Neural cell (in vitro differentiated cells): Measurements from ENCODE around the gene SLC2A14. TPM values are rescaled to one million over a fixed set of nuclear protein-coding genes. Genes with fewer than 3 reads are reported as not detected.

Experiments used
- H2AFZ ChIP-seq: fragments of 200-600, 300-800 bp; sonication (generic), shearing (Covaris generic); 2 replicates; pipeline ENCODE4 v1.6.0; 2014; ENCODE audit warnings: low read depth, mild to moderate bottlenecking, antibody characterized with exemption, low read length, moderate library complexity
- H3F3A ChIP-seq: fragments of 200-600 bp; shearing (Covaris generic); 2 replicates; pipeline ENCODE4 v1.6.1; 2016; ENCODE audit warnings: mild to moderate bottlenecking, moderate library complexity, mixed read lengths, antibody characterized with exemption, low read length; ENCODE audit not compliant: insufficient read depth, poor library complexity, severe bottlenecking
- H3K27ac ChIP-seq: fragments of 200-600, 300-800 bp; sonication (generic), shearing (Covaris generic); 2 replicates; pipeline ENCODE4 v1.5.1; 2014; ENCODE audit warnings: mild to moderate bottlenecking, low read length, moderate library complexity
- H3K27me3 ChIP-seq: fragments of 300-800, 200-600 bp; sonication (generic), shearing (Covaris generic); 2 replicates; pipeline ENCODE4 v1.6.0; 2014; ENCODE audit warnings: mild to moderate bottlenecking, low read depth, low read length, moderate library complexity; ENCODE audit not compliant: insufficient read depth
- H3K36me3 ChIP-seq: fragments of 300-800, 200-600 bp; sonication (generic), shearing (Covaris generic); 2 replicates; pipeline ENCODE4 v1.5.1; 2014; ENCODE audit warnings: mild to moderate bottlenecking, antibody characterized with exemption, low read length, moderate library complexity; ENCODE audit not compliant: insufficient read depth
- H3K4me2 ChIP-seq: fragments of 300-800, 200-600 bp; sonication (generic), shearing (Covaris generic); 2 replicates; pipeline ENCODE4 v1.6.0; 2014; ENCODE audit warnings: mild to moderate bottlenecking, low read length
- H3K4me3 ChIP-seq: fragments of 300-800, 200-600 bp; sonication (generic), shearing (Covaris generic); 2 replicates; pipeline ENCODE4 v1.5.1; 2014; ENCODE audit warnings: mild to moderate bottlenecking, low read length, moderate library complexity
- H3K79me2 ChIP-seq: fragments of 200-600 bp; shearing (Covaris generic); replicated peaks from 2 replicates; pipeline ENCODE4 v1.6.0; 2014; ENCODE audit warnings: mild to moderate bottlenecking, low read length, moderate library complexity; ENCODE audit not compliant: insufficient read depth
- H3K9ac ChIP-seq: fragments of 300-800, 200-600 bp; sonication (generic), shearing (Covaris generic); 2 replicates; pipeline ENCODE4 v1.6.1; 2016; ENCODE audit warnings: mild to moderate bottlenecking, low read length, mixed read lengths
- H3K9me2 ChIP-seq: fragments of 200-600 bp; shearing (Covaris generic); 2 replicates; pipeline ENCODE4 v1.6.1; 2016; ENCODE audit warnings: mild to moderate bottlenecking, low read length, mixed read lengths; ENCODE audit not compliant: insufficient read depth
- H3K9me3 ChIP-seq: fragments of 200-600, 300-800 bp; sonication (generic), shearing (Covaris generic); 2 replicates; pipeline ENCODE4 v1.6.1; 2016; ENCODE audit warnings: mild to moderate bottlenecking, mixed run types, low read length, moderate library complexity, mixed read lengths
- H4K20me1 ChIP-seq: fragments of 200-600 bp; shearing (Covaris generic); 2 replicates; pipeline ENCODE4 v1.6.1; 2016; ENCODE audit warnings: mild to moderate bottlenecking, mixed run types; ENCODE audit not compliant: insufficient read depth
- EP300 ChIP-seq: fragments of 450-650 bp; conservative IDR thresholded peaks from 2 replicates; pipeline ENCODE4 v1.6.1; 2014; ENCODE audit warnings: antibody characterized with exemption, mild to moderate bottlenecking, moderate library complexity; ENCODE audit not compliant: poor library complexity, severe bottlenecking
- EZH2 ChIP-seq: fragments of 200-600, 300-800 bp; shearing (Covaris generic), sonication (generic); IDR thresholded peaks from 2 replicates; pipeline ENCODE4 v1.6.1; 2014; ENCODE audit warnings: antibody characterized with exemption, low read length, borderline replicate concordance, mild to moderate bottlenecking; ENCODE audit not compliant: insufficient read depth, poor library complexity, severe bottlenecking
- MXI1 ChIP-seq: fragments of 450-650 bp; conservative IDR thresholded peaks from 2 replicates; pipeline ENCODE4 v1.6.1; 2014; ENCODE audit warnings: antibody characterized with exemption, mild to moderate bottlenecking; ENCODE audit not compliant: poor library complexity, severe bottlenecking
- POLR2AphosphoS5 ChIP-seq: IDR thresholded peaks from 2 replicates; pipeline ENCODE4 v1.6.1; 2012
- RAD21 ChIP-seq: fragments of 450-650 bp; conservative IDR thresholded peaks from 2 replicates; pipeline ENCODE4 v1.6.1; 2014; ENCODE audit warnings: antibody characterized with exemption, mild to moderate bottlenecking, moderate library complexity
- SMC3 ChIP-seq: fragments of 450-650 bp; conservative IDR thresholded peaks from 2 replicates; pipeline ENCODE4 v1.6.1; 2014; ENCODE audit warnings: antibody characterized with exemption, mild to moderate bottlenecking, moderate library complexity; ENCODE audit not compliant: poor library complexity
- TAF1 ChIP-seq: IDR thresholded peaks from 2 replicates; pipeline ENCODE4 v1.6.1; 2012; ENCODE audit warnings: low read depth
- polyA plus RNA-seq: library from polyadenylated mRNA; depleted of rRNA; stranded (reverse); fragments of >200 nt; gene quantifications from 2 replicates; pipeline ENCODE4 v1.2.3, GENCODE V29; 2014
- TF ChIP-seq, protein P1 (sequence below): IDR thresholded peaks from 2 replicates; pipeline ENCODE4 v1.6.1; 2012; ENCODE audit warnings: borderline replicate concordance
- TF ChIP-seq, protein P2 (sequence below): fragments of 450-650 bp; IDR thresholded peaks from 2 replicates; pipeline ENCODE4 v1.5.1; 2014; ENCODE audit warnings: antibody characterized with exemption, mild to moderate bottlenecking, moderate library complexity; ENCODE audit not compliant: poor library complexity, severe bottlenecking

SLC2A14 gene
- polyA plus RNA-seq, 1 donor from 2014 or later: not detected

- Histone ChIP-seq H3K9ac (no peak overlapping the region), H3K9me2 (no peaks in the 10 kb centered on the region), H3K79me2 (no peaks in the 10 kb centered on the region), H3K27ac (no peak overlapping the region), H4K20me1 (no peaks in the 10 kb centered on the region), H3F3A (no peaks in the 10 kb centered on the region), H2AFZ (no peak overlapping the region), H3K36me3 (no peaks in the 10 kb centered on the region), H3K4me2 (no peak overlapping the region), H3K27me3 (no peaks in the 10 kb centered on the region), H3K4me3 (no peak overlapping the region), H3K9me3 (no peaks in the 10 kb centered on the region)
- TF ChIP-seq MXI1 (no peak), POLR2AphosphoS5 (no peak), RAD21 (no peak), SMC3 (no peak)
These were observed 90.7 kb downstream of the SLC2A14 start for GRCh38 chr12:7782055-7782454.

GRCh38 chr12:7781274-7781673 lies 91.4 kb downstream of the SLC2A14 start:
- no peak overlapping the region for H3K27ac ChIP-seq
- H3K9me2 ChIP-seq: no peaks in the 10 kb centered on the region
- no peak overlapping the region for H3K4me3 ChIP-seq
- no peaks in the 10 kb centered on the region for H4K20me1 ChIP-seq
- no peaks in the 10 kb centered on the region for H3K36me3 ChIP-seq
- no peak overlapping the region for H3K4me2 ChIP-seq
- no peaks in the 10 kb centered on the region for H3K9me3 ChIP-seq
- H2AFZ ChIP-seq: no peak overlapping the region
- no peak for TF ChIP-seq SMC3
- no peak for TF ChIP-seq RAD21
- TF ChIP-seq, protein P1, sequence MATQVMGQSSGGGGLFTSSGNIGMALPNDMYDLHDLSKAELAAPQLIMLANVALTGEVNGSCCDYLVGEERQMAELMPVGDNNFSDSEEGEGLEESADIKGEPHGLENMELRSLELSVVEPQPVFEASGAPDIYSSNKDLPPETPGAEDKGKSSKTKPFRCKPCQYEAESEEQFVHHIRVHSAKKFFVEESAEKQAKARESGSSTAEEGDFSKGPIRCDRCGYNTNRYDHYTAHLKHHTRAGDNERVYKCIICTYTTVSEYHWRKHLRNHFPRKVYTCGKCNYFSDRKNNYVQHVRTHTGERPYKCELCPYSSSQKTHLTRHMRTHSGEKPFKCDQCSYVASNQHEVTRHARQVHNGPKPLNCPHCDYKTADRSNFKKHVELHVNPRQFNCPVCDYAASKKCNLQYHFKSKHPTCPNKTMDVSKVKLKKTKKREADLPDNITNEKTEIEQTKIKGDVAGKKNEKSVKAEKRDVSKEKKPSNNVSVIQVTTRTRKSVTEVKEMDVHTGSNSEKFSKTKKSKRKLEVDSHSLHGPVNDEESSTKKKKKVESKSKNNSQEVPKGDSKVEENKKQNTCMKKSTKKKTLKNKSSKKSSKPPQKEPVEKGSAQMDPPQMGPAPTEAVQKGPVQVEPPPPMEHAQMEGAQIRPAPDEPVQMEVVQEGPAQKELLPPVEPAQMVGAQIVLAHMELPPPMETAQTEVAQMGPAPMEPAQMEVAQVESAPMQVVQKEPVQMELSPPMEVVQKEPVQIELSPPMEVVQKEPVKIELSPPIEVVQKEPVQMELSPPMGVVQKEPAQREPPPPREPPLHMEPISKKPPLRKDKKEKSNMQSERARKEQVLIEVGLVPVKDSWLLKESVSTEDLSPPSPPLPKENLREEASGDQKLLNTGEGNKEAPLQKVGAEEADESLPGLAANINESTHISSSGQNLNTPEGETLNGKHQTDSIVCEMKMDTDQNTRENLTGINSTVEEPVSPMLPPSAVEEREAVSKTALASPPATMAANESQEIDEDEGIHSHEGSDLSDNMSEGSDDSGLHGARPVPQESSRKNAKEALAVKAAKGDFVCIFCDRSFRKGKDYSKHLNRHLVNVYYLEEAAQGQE: no peak
- TF ChIP-seq, protein P2, sequence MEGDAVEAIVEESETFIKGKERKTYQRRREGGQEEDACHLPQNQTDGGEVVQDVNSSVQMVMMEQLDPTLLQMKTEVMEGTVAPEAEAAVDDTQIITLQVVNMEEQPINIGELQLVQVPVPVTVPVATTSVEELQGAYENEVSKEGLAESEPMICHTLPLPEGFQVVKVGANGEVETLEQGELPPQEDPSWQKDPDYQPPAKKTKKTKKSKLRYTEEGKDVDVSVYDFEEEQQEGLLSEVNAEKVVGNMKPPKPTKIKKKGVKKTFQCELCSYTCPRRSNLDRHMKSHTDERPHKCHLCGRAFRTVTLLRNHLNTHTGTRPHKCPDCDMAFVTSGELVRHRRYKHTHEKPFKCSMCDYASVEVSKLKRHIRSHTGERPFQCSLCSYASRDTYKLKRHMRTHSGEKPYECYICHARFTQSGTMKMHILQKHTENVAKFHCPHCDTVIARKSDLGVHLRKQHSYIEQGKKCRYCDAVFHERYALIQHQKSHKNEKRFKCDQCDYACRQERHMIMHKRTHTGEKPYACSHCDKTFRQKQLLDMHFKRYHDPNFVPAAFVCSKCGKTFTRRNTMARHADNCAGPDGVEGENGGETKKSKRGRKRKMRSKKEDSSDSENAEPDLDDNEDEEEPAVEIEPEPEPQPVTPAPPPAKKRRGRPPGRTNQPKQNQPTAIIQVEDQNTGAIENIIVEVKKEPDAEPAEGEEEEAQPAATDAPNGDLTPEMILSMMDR: no peak
- TF ChIP-seq TAF1: no peak
- TF ChIP-seq EP300: no peak
- TF ChIP-seq POLR2AphosphoS5: no peak
- no peak for TF ChIP-seq MXI1
- TF ChIP-seq EZH2: no peak
- H3K27me3 ChIP-seq: no peaks in the 10 kb centered on the region
- no peak overlapping the region for H3K9ac ChIP-seq
- no peaks in the 10 kb centered on the region for H3F3A ChIP-seq
- no peaks in the 10 kb centered on the region for H3K79me2 ChIP-seq

GRCh38 chr12:7769999-7770398 lies 102.7 kb downstream of the SLC2A14 start:
- Histone ChIP-seq H3F3A (no peaks in the 10 kb centered on the region), H3K9me3 (no peaks in the 10 kb centered on the region), H4K20me1 (no peaks in the 10 kb centered on the region), H3K27ac (no peak overlapping the region), H3K79me2 (no peaks in the 10 kb centered on the region), H3K36me3 (no peaks in the 10 kb centered on the region), H3K4me2 (no peak overlapping the region), H3K9ac (no peak overlapping the region), H3K27me3 (no peaks in the 10 kb centered on the region), H3K4me3 (no peak overlapping the region), H2AFZ (no peak overlapping the region), H3K9me2 (no peaks in the 10 kb centered on the region)
- TF ChIP-seq MXI1 (no peak), TAF1 (no peak), SMC3 (no peak), RAD21 (no peak), EP300 (no peak), EZH2 (no peak), POLR2AphosphoS5 (no peak)
- TF ChIP-seq, protein P1: no peak
- TF ChIP-seq, protein P2: no peak
